Gastroesophageal sphincter (tissue), 4 donors: Measurements from ENCODE around the gene ZNF25. TPM values are rescaled to one million over a fixed set of nuclear protein-coding genes. Genes with fewer than 3 reads are reported as not detected.
"Not testable (repeated sequence)": the region's sequence is repeated elsewhere in the genome, so short reads cannot be mapped to it uniquely, and the experiment has no call there.

Experiments used
- ATAC-seq: fragments of 150-250 bp; one replicate; pipeline ENCODE4 v1.9.1; 2016; ENCODE audit warnings: mild to moderate bottlenecking, moderate library complexity
- H3K27ac ChIP-seq, 4 donors: fragments of 200-600 bp; sonication (generic) in 3 of 4; 1 replicate in 3 of 4; 2 replicates in 1 of 4; pipeline ENCODE4 v1.5.1; 2016 to 2019
- H3K27me3 ChIP-seq: fragments of 200-600 bp; sonication (generic); one replicate; pipeline ENCODE4 v1.5.1; 2019
- H3K36me3 ChIP-seq, 2 donors: fragments of 200-600 bp; sonication (generic); one replicate each; pipeline ENCODE4 v1.5.1; 2019; ENCODE audit warnings: control low read depth in 1 of 2
- H3K4me1 ChIP-seq, 3 donors: fragments of 200-600 bp; sonication (generic); 1 replicate in 2 of 3; 2 replicates in 1 of 3; pipeline ENCODE4 v1.5.1; 2016 to 2019; ENCODE audit warnings: control low read depth in 2 of 3
- H3K4me3 ChIP-seq, 2 donors: fragments of 200-600 bp; sonication (generic); one replicate each; pipeline ENCODE4 v1.5.1; 2019; ENCODE audit warnings: mild to moderate bottlenecking in 1 of 2, moderate library complexity in 1 of 2
- H3K9me3 ChIP-seq, 3 donors: fragments of 200-600 bp; sonication (generic); one replicate each; pipeline ENCODE4 v1.5.1; 2017 to 2019; ENCODE audit warnings: control low read depth in 2 of 3
- CTCF ChIP-seq, 4 experiments: fragments of 200-600 bp in 2 of 4; fragments of 450-650 bp in 2 of 4; sonication (generic) in 1 of 4; IDR thresholded peaks; one replicate each; pipeline ENCODE4 v1.5.1; 2017 to 2019; ENCODE audit warnings: antibody characterized with exemption in 4 of 4, mild to moderate bottlenecking in 2 of 4, moderate library complexity in 2 of 4
- EP300 ChIP-seq: sonication (generic); formaldehyde crosslinking; IDR thresholded peaks from one replicate; pipeline ENCODE4 v1.6.1; 2017; ENCODE audit warnings: antibody characterized with exemption, mild to moderate bottlenecking
- POLR2A ChIP-seq, 2 donors: fragments of 450-650 bp; IDR thresholded peaks; one replicate each; pipeline ENCODE4 v1.6.1; 2017; ENCODE audit warnings: antibody characterized with exemption in 2 of 2, mild to moderate bottlenecking in 2 of 2, moderate library complexity in 1 of 2
- POLR2AphosphoS5 ChIP-seq: sonication (generic); formaldehyde crosslinking; IDR thresholded peaks from one replicate; pipeline ENCODE4 v1.6.1; 2017; ENCODE audit warnings: antibody characterized with exemption
- WGBS, 2 donors: methylation state at CpG; one replicate each; pipeline ENCODE4 v1.1.5; 2018; ENCODE audit warnings: low coverage in 1 of 2; 5-methylcytosine and 5-hydroxymethylcytosine counted together
- total RNA-seq, 4 donors: library from RNA; depleted of rRNA; stranded (reverse); fragments of >200 nt; gene quantifications; one replicate each; pipeline ENCODE4 v1.1.0, GENCODE V29; 2016

The ZNF25 gene
- total RNA-seq, 4 donors from 2014 or later: 17.3 to 36.1 (median 23.7) TPM

GRCh38 chr10:38007991-38008390 lies 31.5 kb upstream of the ZNF25 start:
- H3K4me3 ChIP-seq: no peak overlapping the region
- 85 to 89% methylated on average over 2 to 3 of the region's 3 CpGs for WGBS, 2 donors
- H3K9me3 ChIP-seq: no peaks in the 10 kb centered on the region
- no peak overlapping the region for H3K27ac ChIP-seq
- TF ChIP-seq CTCF (IDR thresholded peaks at IDR 0.05): no peak
- TF ChIP-seq EP300: no peak
- TF ChIP-seq POLR2AphosphoS5: no peak
- no peak for TF ChIP-seq POLR2A (IDR thresholded peaks at IDR 0.05)
- H3K27me3 ChIP-seq: no peaks in the 10 kb centered on the region
- peaks cover 0 to 6% of the 10 kb centered on the region in 2 donors for H3K36me3 ChIP-seq
- H3K4me1 ChIP-seq: peaks cover 3 to 24% (median 3%) of the 10 kb centered on the region in 3 donors
- no peak for ATAC-seq

GRCh38 chr10:38007551-38007950 lies 31.1 kb upstream of the ZNF25 start:
- Histone ChIP-seq H3K4me3 (no peak overlapping the region), H3K4me1 (peaks cover 3 to 19% (median 3%) of the 10 kb centered on the region in 3 donors), H3K27ac (no peak overlapping the region), H3K36me3 (peaks cover 0 to 2% of the 10 kb centered on the region in 2 donors), H3K27me3 (no peaks in the 10 kb centered on the region), H3K9me3 (no peaks in the 10 kb centered on the region)
- ATAC-seq: no peak
- TF ChIP-seq POLR2A (IDR thresholded peaks at IDR 0.05) (no peak), CTCF (IDR thresholded peaks at IDR 0.05) (no peak), EP300 (no peak), POLR2AphosphoS5 (no peak)

DNA sequence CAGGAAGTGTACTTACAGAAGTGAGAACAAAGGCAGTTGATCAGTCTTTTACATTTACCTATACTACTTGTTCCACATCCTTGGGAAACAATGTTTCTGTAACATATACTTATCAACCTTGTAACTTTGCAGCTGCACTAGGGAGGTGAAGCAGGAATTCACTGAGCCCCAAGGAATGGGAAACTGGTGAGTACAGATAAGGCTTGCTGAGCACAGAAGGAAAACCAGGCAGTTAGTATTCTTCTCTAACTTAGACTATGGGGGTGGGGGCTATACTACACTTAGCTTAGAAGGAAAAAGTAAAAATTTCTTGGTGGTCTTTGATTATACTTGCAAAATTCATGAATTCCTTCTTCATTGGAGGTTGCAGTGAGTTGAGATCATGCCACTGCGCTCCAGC lies 27.1 kb upstream of the ZNF25 start:
- Histone ChIP-seq H3K36me3 (no peaks in the 10 kb centered on the region), H3K4me1 (no peaks in the 10 kb centered on the region), H3K9me3 (no peaks in the 10 kb centered on the region), H3K27ac (no peak overlapping the region), H3K27me3 (no peaks in the 10 kb centered on the region), H3K4me3 (no peak overlapping the region)
- TF ChIP-seq POLR2A (IDR thresholded peaks at IDR 0.05) (no peak), CTCF (IDR thresholded peaks at IDR 0.05) (no peak), POLR2AphosphoS5 (no peak), EP300 (no peak)
- 82 to 100% methylated on average over 1 of the region's 1 CpG for WGBS, 2 donors
- no peak for ATAC-seq

- Histone ChIP-seq H3K4me1 (no peaks in the 10 kb centered on the region), H3K27me3 (no peaks in the 10 kb centered on the region), H3K36me3 (no peaks in the 10 kb centered on the region), H3K9me3 (no peaks in the 10 kb centered on the region), H3K27ac (no peak overlapping the region), H3K4me3 (no peak overlapping the region)
- WGBS, 2 donors: 100% methylated on average over 5 of the region's 6 CpGs; no CpG with 5 or more reads in 1 of the 2 donors
- ATAC-seq: no peak
- no peak for TF ChIP-seq CTCF (IDR thresholded peaks at IDR 0.05)
- TF ChIP-seq POLR2AphosphoS5: no peak
- TF ChIP-seq POLR2A (IDR thresholded peaks at IDR 0.05): no peak
- TF ChIP-seq EP300: no peak
Observed at GRCh38 chr10:38003026-38003425, 26.6 kb upstream of the ZNF25 start.

DNA sequence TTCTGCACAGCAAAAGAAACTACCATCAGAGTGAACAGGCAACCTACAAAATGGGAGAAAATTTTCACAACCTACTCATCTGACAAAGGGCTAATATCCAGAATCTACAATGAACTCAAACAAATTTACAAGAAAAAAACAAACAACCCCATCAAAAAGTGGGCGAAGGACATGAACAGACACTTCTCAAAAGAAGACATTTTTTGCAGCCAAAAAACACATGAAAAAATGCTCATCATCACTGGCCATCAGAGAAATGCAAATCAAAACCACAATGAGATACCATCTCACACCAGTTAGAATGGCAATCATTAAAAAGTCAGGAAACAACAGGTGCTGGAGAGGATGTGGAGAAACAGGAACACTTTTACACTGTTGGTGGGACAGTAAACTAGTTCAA lies 24.0 kb upstream of the ZNF25 start:
- H3K27me3 ChIP-seq, H3K9me3 ChIP-seq, H3K4me1 ChIP-seq, H3K27ac ChIP-seq, H3K36me3 ChIP-seq, H3K4me3 ChIP-seq, ATAC-seq: not testable (repeated sequence)
- no CpG with 5 or more reads among the region's 1 CpG for WGBS, 2 donors

GRCh38 chr10:37998920-37999319 lies 22.5 kb upstream of the ZNF25 start:
- ATAC-seq, H3K4me3 ChIP-seq, H3K27me3 ChIP-seq, H3K4me1 ChIP-seq, H3K27ac ChIP-seq, H3K36me3 ChIP-seq, H3K9me3 ChIP-seq: not testable (repeated sequence)
- 25 to 50% methylated on average over 1 of the region's 3 CpGs for WGBS, 2 donors
